GM18870 (cell line): ENCODE results near the gene ANKRD36B.
"Not testable (repeated sequence)": the region's sequence is repeated elsewhere in the genome, so short reads cannot be mapped to it uniquely, and the experiment has no call there.

Source experiments
- ATAC-seq: cut with Tn5 transposase; IDR thresholded peaks from one replicate; pipeline ENCODE4 v1.9.1; 2021; ENCODE audit warnings: moderate library complexity; ENCODE audit not compliant: unreplicated experiment

ANKRD36B gene

DNA sequence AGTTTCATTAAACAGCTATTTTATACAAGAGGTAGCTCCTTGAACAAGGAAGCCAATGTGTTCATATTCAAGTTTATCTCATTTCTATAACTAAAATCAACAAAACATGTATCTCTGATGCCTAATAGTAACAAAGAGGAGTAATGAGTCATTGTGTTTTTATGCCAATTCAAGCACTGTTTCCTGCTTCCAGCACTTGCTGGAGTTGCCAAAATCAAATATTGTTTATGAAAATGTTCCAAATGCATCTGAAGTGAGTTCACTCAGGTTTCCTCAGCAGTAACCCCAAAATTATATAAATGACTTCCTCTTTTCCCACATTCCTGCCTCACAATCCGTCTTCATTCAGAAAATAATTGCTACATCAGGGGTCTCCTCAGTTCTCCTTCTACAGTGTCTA is 39.2 kb downstream of the ANKRD36B start:
- ATAC-seq = not testable (repeated sequence)

DNA sequence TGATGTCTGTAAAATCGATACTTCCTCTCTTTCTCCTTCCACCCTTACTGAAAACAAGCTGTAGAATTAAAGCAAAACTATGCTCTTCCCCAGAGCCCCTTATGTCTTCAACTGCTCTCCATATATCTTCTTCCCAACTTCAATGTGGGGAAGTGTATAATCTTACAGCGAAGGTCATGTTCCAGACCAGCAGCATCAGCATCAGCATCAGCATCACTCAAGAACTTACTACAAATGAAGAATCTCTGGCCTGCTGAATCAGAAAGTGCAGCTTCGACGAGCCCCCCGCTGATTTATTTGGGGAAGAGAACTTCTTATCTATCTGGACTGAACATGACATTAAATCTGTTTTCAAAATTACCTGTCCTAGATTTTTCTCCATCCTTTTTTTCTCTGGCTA is 40.6 kb downstream of the ANKRD36B start:
- not testable (repeated sequence) for ATAC-seq

DNA sequence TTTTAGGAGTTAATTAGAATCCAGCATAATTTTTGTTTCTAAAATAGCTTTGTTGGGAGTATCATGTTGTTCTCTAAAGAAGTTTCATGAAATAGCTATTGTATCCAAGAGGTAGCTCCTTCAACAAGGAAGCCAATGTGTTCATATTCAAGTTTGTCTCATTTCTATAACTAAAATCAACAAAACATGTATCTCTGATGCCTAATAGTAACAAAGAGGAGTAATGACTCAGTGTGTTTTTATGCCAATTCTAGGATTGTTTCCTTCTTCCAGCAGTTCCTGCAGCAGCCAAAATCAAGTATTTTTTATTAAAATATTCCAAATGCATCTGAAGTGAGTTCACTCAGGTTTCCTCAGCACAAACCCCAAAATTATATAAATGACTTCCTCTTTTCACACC is 41.1 kb downstream of the ANKRD36B start:
- ATAC-seq = not testable (repeated sequence)

DNA sequence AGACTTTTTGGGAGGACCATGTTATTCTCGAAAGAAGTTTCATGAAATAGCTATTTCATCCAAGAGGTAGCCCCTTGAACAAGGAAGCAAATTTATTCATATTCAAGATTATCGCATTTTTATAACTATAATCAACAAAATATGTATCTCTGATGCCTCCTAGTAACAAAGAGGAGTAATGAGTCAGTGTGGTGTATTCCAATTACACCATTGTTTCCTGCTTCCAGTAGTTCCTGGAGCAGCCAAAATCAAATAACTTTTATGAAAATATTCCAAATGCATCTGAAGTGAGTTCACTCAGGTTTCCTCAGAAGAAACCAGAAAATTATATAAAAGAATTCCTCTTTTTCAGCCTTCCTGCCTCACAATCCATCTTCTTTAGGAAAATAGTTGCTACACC is 43.0 kb downstream of the ANKRD36B start:
- no peak for ATAC-seq

DNA sequence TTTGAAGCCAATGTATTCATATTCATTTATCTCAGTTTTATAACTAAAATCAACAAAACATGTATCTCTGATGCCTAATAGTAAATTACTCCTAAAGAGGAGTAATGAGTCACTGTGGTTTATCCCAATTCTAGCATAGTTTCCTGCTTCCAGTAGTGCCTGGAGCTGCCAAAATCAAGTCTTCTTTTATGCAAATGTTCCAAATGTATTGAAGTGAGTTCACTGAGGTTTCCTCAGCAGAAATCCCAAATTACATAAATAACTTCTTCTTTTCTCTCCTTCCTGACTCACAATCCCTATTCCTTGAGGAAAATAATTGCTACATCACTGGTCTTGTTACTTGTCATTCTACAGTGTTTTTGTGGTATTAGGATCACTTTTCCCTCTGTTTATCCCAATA is 44.8 kb downstream of the ANKRD36B start:
- not testable (repeated sequence) for ATAC-seq

DNA sequence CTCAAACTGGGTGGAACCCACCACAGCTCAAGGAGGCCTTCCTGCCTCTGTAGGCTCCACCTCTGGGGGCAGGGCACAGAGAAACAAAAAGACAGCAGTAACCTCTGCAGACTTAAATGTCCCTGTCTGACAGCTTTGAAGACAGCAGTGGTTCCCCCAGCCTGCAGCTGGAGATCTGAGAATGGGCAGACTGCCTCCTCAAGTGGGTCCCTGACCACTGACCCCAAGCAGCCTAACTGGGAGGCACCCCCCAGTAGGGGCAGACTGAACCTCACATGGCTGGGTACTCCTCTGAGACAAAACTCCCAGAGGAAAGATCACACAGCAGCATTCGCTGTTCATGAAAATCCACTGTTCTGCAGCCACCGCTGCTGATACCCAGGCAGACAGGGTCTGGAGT is 63.8 kb downstream of the ANKRD36B start:
- ATAC-seq = not testable (repeated sequence)

DNA sequence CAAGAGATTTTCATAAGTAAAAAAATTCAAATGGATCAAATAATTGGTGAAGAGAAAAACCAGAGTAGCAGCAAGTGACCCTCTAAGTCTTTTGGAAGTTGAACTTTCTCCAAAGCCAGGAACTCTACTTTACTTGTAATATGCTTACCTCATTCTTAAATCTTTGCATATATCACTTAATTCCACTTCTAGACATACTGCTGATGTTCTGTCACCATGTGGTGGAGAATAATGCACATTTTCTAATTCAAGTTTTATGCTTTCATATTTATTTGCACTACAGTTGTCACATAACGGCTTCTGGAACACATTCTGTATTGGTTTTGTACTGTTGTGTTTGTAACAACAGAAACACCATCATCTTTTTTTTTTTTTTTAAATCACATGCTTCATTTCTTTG is 65.9 kb downstream of the ANKRD36B start:
- not testable (repeated sequence) for ATAC-seq

DNA sequence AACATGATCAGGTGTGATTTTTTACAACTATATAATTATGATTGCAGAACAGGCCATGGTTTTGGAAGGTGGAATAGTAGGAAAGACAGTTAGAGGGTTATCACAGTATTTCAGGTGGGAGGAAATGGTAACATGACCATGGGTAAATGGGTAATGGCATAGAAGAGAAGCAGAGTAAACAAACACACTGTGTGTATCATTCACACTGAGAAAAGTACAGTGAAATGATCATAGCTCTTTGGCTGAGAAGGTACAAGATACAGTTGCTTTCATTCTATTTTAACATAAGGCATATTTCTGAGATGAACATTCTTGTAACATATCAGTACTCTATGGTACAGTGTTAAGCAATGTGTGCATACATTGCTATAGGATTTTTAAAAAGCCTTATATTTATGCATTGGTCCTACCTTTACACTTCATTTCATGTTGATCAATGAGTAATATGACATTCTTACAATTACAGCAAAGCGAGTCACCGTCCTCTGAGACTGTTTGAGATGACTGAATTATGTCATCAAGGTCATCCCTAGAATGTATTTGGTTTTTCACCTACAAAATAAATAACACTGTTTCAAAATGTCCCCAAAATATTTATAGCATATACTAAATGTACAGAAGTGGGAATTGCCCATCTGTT is 66.6 kb downstream of the ANKRD36B start:
- ATAC-seq = not testable (repeated sequence)

DNA sequence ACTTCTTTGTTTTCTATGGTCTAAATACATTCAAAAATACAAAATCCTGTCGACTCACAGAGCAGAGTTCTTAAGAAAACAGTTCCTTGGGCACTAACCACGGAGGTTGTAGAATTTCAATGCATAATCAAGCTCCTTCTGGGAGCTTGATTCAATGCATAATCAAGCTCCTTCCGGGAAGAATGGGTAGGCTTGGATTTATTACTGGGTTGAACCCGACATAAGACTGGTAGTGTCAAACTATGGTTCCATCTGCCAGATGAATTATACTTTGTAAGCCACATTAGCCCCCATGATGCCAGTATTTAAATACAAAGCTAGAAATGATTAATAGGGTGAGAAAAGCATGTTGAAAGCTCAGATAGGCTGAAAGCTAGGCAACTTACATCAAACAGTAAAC is 94.0 kb downstream of the ANKRD36B start:
- not testable (repeated sequence) for ATAC-seq

DNA sequence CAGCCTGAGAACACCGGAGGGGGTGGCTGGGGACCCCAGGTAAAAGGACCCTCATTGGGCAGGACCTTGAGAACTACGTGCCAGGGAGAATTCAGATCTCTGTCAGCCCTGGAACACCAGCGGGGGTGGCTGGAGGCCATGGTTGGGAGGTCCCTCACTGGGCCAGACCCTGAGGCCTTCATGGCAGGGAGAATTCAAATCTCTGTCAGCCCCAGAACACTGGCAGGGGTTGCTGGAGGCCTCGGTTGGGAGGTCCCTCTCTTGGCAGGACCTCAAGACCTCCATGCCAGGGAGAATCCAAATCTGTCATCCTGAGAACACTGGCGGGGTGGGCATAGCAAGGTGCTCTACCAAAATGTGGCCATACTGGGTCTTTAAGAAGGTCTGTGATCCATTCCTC is 99.5 kb downstream of the ANKRD36B start:
- not testable (repeated sequence) for ATAC-seq
